Endothelial cell (in vitro differentiated cells): ENCODE results near the gene CAMKK2. TPM values are rescaled to one million over a fixed set of nuclear protein-coding genes. Genes with fewer than 3 reads are reported as not detected.

Experiments used
- DNase-seq: peaks from one replicate; pipeline ENCODE4 v3.0.0; 2021; ENCODE audit warnings: low spot score
- H3K27ac Mint-ChIP-seq: one replicate; pipeline ENCODE4 v1.8.0; 2021; ENCODE audit warnings: mixed read lengths, inconsistent platforms; ENCODE audit not compliant: unreplicated experiment
- H3K27me3 Mint-ChIP-seq: one replicate; pipeline ENCODE4 v1.8.0; 2021; ENCODE audit warnings: mild to moderate bottlenecking, moderate library complexity, mixed read lengths, inconsistent platforms; ENCODE audit not compliant: unreplicated experiment
- H3K36me3 Mint-ChIP-seq: one replicate; pipeline ENCODE4 v1.8.0; 2021; ENCODE audit warnings: mild to moderate bottlenecking, low read depth, mixed read lengths, inconsistent platforms; ENCODE audit not compliant: unreplicated experiment
- H3K4me1 Mint-ChIP-seq: one replicate; pipeline ENCODE4 v1.8.0; 2021; ENCODE audit warnings: mild to moderate bottlenecking, mixed read lengths, inconsistent platforms; ENCODE audit not compliant: unreplicated experiment
- H3K4me3 Mint-ChIP-seq: one replicate; pipeline ENCODE4 v1.8.0; 2021; ENCODE audit warnings: mild to moderate bottlenecking, mixed read lengths, inconsistent platforms; ENCODE audit not compliant: unreplicated experiment
- H3K9me3 Mint-ChIP-seq: one replicate; pipeline ENCODE4 v1.8.0; 2021; ENCODE audit warnings: mixed read lengths, inconsistent platforms; ENCODE audit not compliant: unreplicated experiment
- CTCF ChIP-seq: fragments of 200-600 bp; sonication (generic); IDR thresholded peaks from one replicate; pipeline ENCODE4 v1.5.0; 2021; ENCODE audit warnings: antibody characterized with exemption; ENCODE audit not compliant: unreplicated experiment
- total RNA-seq: library from RNA; stranded (reverse); fragmentation: NEBNext Ultra II Directional; extraction: Animal tissue kit (Norgen Biotek cat#: 25700); gene quantifications from one replicate; pipeline ENCODE4 v1.2.1, GENCODE V29; 2021; ENCODE audit not compliant: unreplicated experiment

Gene CAMKK2
- total RNA-seq, 1 donor from 2014 or later: 44.5 TPM

GRCh38 chr12:121226399-121226798 lies 70.1 kb downstream of the CAMKK2 start:
- Mint-ChIP-seq H3K27me3 (peaks cover 3% of the 10 kb centered on the region), H3K36me3 (no peaks in the 10 kb centered on the region), H3K4me3 (no peak overlapping the region), H3K4me1 (no peaks in the 10 kb centered on the region), H3K27ac (no peak overlapping the region), H3K9me3 (no peaks in the 10 kb centered on the region)
- no peak for DNase-seq
- no peak for TF ChIP-seq CTCF

GRCh38 chr12:121224591-121224990 lies 71.9 kb downstream of the CAMKK2 start:
- no peaks in the 10 kb centered on the region for H3K36me3 Mint-ChIP-seq
- no peaks in the 10 kb centered on the region for H3K4me1 Mint-ChIP-seq
- TF ChIP-seq CTCF: no peak
- no peak overlapping the region for H3K4me3 Mint-ChIP-seq
- H3K9me3 Mint-ChIP-seq: no peaks in the 10 kb centered on the region
- DNase-seq: no peak
- no peak overlapping the region for H3K27ac Mint-ChIP-seq
- H3K27me3 Mint-ChIP-seq: peaks cover 2% of the 10 kb centered on the region

DNA sequence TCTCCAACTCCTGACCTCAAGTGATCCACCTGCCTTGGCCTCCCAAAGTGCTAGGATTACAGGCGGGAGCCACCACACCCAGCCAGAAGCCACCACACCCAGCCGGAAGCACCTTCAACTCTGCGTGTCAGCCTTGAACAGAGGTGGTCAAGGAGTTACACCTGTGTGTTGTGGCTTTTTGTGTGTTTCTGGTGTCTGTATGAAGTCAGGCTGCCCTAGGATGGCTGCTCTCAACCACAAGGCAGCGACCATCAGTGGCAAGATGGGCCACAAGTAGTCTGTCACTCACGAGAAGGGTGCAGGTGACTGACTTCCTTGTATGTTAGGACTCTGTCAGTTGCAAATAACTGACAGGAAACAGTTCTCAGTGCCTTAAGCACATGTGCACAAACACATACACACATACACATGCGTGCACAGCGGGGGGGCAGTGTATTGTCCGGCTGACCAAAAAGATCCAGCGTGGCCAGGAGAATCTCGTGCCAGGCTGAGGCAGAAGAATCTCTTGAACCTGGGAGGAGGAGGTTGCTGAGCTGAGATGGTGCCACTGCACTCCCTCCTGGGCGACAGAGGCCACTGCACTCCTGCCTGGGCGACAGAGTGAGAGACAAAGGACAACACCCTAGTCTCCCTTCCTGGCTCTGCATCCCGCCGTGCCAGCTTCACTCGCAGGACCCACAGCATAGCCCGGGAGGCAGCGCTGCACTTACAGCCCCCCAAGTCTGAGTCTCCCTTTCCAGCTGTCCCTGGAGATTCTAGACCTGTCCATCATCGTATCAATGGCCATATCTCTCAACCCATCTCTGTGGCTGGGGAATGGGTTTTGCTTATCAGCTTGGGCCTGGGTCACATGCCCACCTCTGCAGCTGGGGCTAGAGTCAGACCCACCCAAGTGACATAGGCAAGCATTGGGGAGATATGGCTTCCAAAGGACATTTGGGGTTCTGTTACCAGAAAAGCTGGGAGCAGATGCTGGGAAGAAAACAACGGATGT lies 72.9 kb downstream of the CAMKK2 start:
- Mint-ChIP-seq H3K27me3 (no peaks in the 10 kb centered on the region), H3K9me3 (no peaks in the 10 kb centered on the region), H3K36me3 (no peaks in the 10 kb centered on the region), H3K27ac (no peak overlapping the region), H3K4me1 (no peaks in the 10 kb centered on the region), H3K4me3 (no peak overlapping the region)
- TF ChIP-seq CTCF: no peak
- DNase-seq: no peak

DNA sequence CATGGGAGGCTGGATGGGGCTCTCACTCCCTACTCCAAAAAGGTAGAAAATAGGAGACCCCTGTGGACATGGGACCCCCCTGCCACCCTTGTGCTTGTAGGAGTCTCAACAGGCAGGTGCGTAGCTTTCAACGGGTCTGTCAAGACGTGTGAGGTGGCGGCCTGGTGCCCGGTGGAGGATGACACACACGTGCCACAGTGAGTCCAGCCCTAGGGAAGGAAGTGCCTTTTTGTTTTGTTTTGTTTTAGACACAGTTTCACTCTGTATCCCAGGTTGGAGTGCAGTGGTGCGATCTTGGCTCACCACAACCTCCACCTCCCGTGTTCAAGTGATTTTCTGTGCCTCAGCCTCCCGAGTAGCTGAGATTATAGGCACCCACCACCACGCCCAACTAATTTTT lies 73.7 kb downstream of the CAMKK2 start:
- no peak for DNase-seq
- Mint-ChIP-seq H3K36me3 (no peaks in the 10 kb centered on the region), H3K27ac (no peak overlapping the region), H3K4me3 (no peak overlapping the region), H3K9me3 (no peaks in the 10 kb centered on the region), H3K27me3 (peaks cover 2% of the 10 kb centered on the region), H3K4me1 (no peaks in the 10 kb centered on the region)
- TF ChIP-seq CTCF: no peak

- Mint-ChIP-seq H3K36me3 (peaks cover 4% of the 10 kb centered on the region), H3K9me3 (no peaks in the 10 kb centered on the region), H3K27me3 (peaks cover 2% of the 10 kb centered on the region), H3K4me1 (no peaks in the 10 kb centered on the region), H3K27ac (no peak overlapping the region), H3K4me3 (no peak overlapping the region)
- no peak for TF ChIP-seq CTCF
- no peak for DNase-seq
These were observed 77.0 kb downstream of the CAMKK2 start for GRCh38 chr12:121219353-121219986.
